Measurements from ENCODE around the gene DOHH. TPM values are rescaled to one million over a fixed set of nuclear protein-coding genes. Genes with fewer than 3 reads are reported as not detected.

The DOHH gene
- total and polyA plus RNA-seq, 4 donors: 1.4 to 12.0 (median 9.2) TPM

GRCh38 chr19:3441986-3442329 lies 58.5 kb downstream of the DOHH start:
- Histone ChIP-seq H3K36me3 (ENCODE audit: control insufficient read depth in 4 of 4, insufficient read depth in 3 of 4, low read depth in 1 of 4, low read length in 3 of 4) (peaks cover 13 to 45% (median 37%) of the 10 kb centered on the region in 4 donors), H3K9ac (ENCODE audit: low read depth in 1 of 2, low read length in 2 of 2) (no peak overlapping the region), H3K4me1 (ENCODE audit: control insufficient read depth in 4 of 4, insufficient read depth in 4 of 4, low read length in 3 of 4) (peaks cover 0 to 17% (median 1%) of the 10 kb centered on the region in 4 donors), H3K4me3 (ENCODE audit: low read depth in 1 of 3, low read length in 3 of 3) (no peak overlapping the region), H3K27ac (ENCODE audit: low read depth in 1 of 2, low read length in 2 of 2) (peak overlapping the region in 1 of 2 donors; percentile 4), H3K27me3 (ENCODE audit: control insufficient read depth in 4 of 4, insufficient read depth in 4 of 4, low read length in 3 of 4) (no peaks in the 10 kb centered on the region), H3K9me3 (ENCODE audit: control insufficient read depth in 4 of 4, low read length in 3 of 4) (no peaks in the 10 kb centered on the region)
- TF ChIP-seq RAD21 (IDR thresholded peaks at IDR 0.05): no peak
- TF ChIP-seq, protein P1, sequence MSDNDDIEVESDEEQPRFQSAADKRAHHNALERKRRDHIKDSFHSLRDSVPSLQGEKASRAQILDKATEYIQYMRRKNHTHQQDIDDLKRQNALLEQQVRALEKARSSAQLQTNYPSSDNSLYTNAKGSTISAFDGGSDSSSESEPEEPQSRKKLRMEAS (IDR thresholded peaks at IDR 0.05): no peak
- TF ChIP-seq, protein P2, sequence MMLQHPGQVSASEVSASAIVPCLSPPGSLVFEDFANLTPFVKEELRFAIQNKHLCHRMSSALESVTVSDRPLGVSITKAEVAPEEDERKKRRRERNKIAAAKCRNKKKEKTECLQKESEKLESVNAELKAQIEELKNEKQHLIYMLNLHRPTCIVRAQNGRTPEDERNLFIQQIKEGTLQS (IDR thresholded peaks at IDR 0.05): no peak
- TF ChIP-seq JUND (IDR thresholded peaks at IDR 0.05): no peak
- no peak for TF ChIP-seq FOXA2 (IDR thresholded peaks at IDR 0.05)
- no peak for TF ChIP-seq GABPA (IDR thresholded peaks at IDR 0.05 in 1 of 2, conservative IDR thresholded peaks at IDR 0.05 in 1 of 2)
- TF ChIP-seq YY1 (IDR thresholded peaks at IDR 0.05): no peak
- TF ChIP-seq HNF4A (conservative IDR thresholded peaks at IDR 0.05): no peak
- no peak for TF ChIP-seq CTCF (IDR thresholded peaks at IDR 0.05; ENCODE audit: low read depth, low read length, missing input control)
- no peak for TF ChIP-seq EGR1 (IDR thresholded peaks at IDR 0.05; ENCODE audit: low read depth in 2 of 2)
- TF ChIP-seq NR2F2 (IDR thresholded peaks at IDR 0.05): no peak
- TF ChIP-seq RXRA (IDR thresholded peaks at IDR 0.05): no peak
- TF ChIP-seq ZBTB33 (IDR thresholded peaks at IDR 0.05): no peak
- TF ChIP-seq HNF4G (IDR thresholded peaks at IDR 0.05): no peak
- no peak for TF ChIP-seq SP1 (IDR thresholded peaks at IDR 0.05)
- no peak for DNase-seq (ENCODE audit: low spot score)
- WGBS: 88% methylated on average over 14 of the region's 14 CpGs

GRCh38 chr19:3441089-3441985 lies 59.1 kb downstream of the DOHH start:
- no peak for DNase-seq (ENCODE audit: low spot score)
- Histone ChIP-seq H3K4me3 (ENCODE audit: low read depth in 1 of 3, low read length in 3 of 3) (no peak overlapping the region), H3K27me3 (ENCODE audit: control insufficient read depth in 4 of 4, insufficient read depth in 4 of 4, low read length in 3 of 4) (no peaks in the 10 kb centered on the region), H3K9ac (ENCODE audit: low read depth in 1 of 2, low read length in 2 of 2) (no peak overlapping the region), H3K4me1 (ENCODE audit: control insufficient read depth in 4 of 4, insufficient read depth in 4 of 4, low read length in 3 of 4) (peaks cover 0 to 17% (median 1%) of the 10 kb centered on the region in 4 donors), H3K27ac (ENCODE audit: low read depth in 1 of 2, low read length in 2 of 2) (peak overlapping the region in 1 of 2 donors; percentile 4), H3K9me3 (ENCODE audit: control insufficient read depth in 4 of 4, low read length in 3 of 4) (no peaks in the 10 kb centered on the region), H3K36me3 (ENCODE audit: control insufficient read depth in 4 of 4, insufficient read depth in 3 of 4, low read depth in 1 of 4, low read length in 3 of 4) (peaks cover 13 to 48% (median 38%) of the 10 kb centered on the region in 4 donors)
- WGBS: 86% methylated on average over 25 of the region's 25 CpGs
- TF ChIP-seq EGR1 (IDR thresholded peaks at IDR 0.05; ENCODE audit: low read depth in 2 of 2) (no peak), RAD21 (IDR thresholded peaks at IDR 0.05) (no peak), JUND (IDR thresholded peaks at IDR 0.05) (no peak), ZBTB33 (IDR thresholded peaks at IDR 0.05) (no peak), NR2F2 (IDR thresholded peaks at IDR 0.05) (no peak), FOXA1 (IDR thresholded peaks at IDR 0.05) (no peak), YY1 (IDR thresholded peaks at IDR 0.05) (no peak), HNF4A (conservative IDR thresholded peaks at IDR 0.05) (no peak), CTCF (IDR thresholded peaks at IDR 0.05; ENCODE audit: low read depth, low read length, missing input control) (no peak), TAF1 (conservative IDR thresholded peaks at IDR 0.05) (no peak), GABPA (IDR thresholded peaks at IDR 0.05 in 1 of 2, conservative IDR thresholded peaks at IDR 0.05 in 1 of 2) (no peak)
- TF ChIP-seq, protein P1 (IDR thresholded peaks at IDR 0.05): no peak
- TF ChIP-seq, protein P2 (IDR thresholded peaks at IDR 0.05): no peak

Measured in liver (tissue), 9 donors.